RWPE2 (cell line): Measurements from ENCODE around the gene ARHGAP42.

Experiments
- ATAC-seq: fragments of 200-7000 bp; cut with Tn5 transposase; 3 replicates; pipeline ENCODE4 v1.9.1; 2021; ENCODE audit warnings: low read depth
- DNase-seq: peaks from one replicate; pipeline ENCODE4 v3.0.0-alpha.2; 2020; ENCODE audit warnings: low spot score
- H3K27ac ChIP-seq: fragments of 450-650 bp; 2 replicates; pipeline ENCODE4 v1.5.1; 2017; ENCODE audit warnings: mild to moderate bottlenecking; ENCODE audit not compliant: poor library complexity, severe bottlenecking
- H3K27me3 ChIP-seq: fragments of 250-450 bp; sonication (Bioruptor Pico); 2 replicates; pipeline ENCODE4 v1.5.1; 2021; ENCODE audit warnings: mild to moderate bottlenecking, moderate library complexity; ENCODE audit not compliant: insufficient read depth, poor library complexity, severe bottlenecking
- H3K36me3 ChIP-seq: fragments of 250-450 bp; sonication (Bioruptor Pico); 2 replicates; pipeline ENCODE4 v1.5.1; 2020; ENCODE audit warnings: low read depth, mild to moderate bottlenecking, moderate library complexity
- H3K4me1 ChIP-seq: fragments of 250-450 bp; sonication (Bioruptor Pico); 2 replicates; pipeline ENCODE4 v1.5.1; 2021; ENCODE audit warnings: mild to moderate bottlenecking, moderate library complexity; ENCODE audit not compliant: insufficient read depth, poor library complexity, severe bottlenecking
- H3K4me3 ChIP-seq: fragments of 250-450 bp; sonication (Bioruptor Pico); 2 replicates; pipeline ENCODE4 v1.5.1; 2021; ENCODE audit warnings: mild to moderate bottlenecking, moderate library complexity; ENCODE audit not compliant: severe bottlenecking
- H3K9me3 ChIP-seq: fragments of 250-450 bp; sonication (Bioruptor Pico); 2 replicates; pipeline ENCODE4 v1.5.1; 2021; ENCODE audit warnings: mild to moderate bottlenecking, moderate library complexity; ENCODE audit not compliant: severe bottlenecking
- CTCF ChIP-seq: fragments of 450-650 bp; IDR thresholded peaks from one replicate; pipeline ENCODE4 v1.5.1; 2017; ENCODE audit warnings: mild to moderate bottlenecking, moderate library complexity; ENCODE audit not compliant: poor library complexity, severe bottlenecking

The ARHGAP42 gene

DNA sequence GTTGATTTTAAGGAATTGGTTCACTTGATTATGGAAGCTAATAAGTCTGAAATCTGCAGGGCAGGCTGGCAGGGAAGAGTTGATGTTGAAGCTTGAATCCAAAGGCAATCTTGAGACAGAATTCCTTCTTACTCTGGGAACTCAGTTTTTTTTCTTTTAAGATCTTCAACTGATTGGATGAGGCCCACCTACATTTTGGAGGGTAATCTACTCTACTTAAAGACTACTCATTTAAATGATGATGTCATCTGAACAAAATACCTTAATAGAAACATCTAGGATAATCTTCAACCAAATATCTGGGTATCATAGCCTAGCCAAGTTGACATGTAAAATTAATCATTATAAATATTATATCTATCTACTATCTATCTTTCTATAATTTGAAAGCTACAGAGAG is 279.3 kb downstream of the ARHGAP42 start:
- no peaks in the 10 kb centered on the region for H3K27me3 ChIP-seq
- H3K36me3 ChIP-seq = no peaks in the 10 kb centered on the region
- H3K9me3 ChIP-seq = no peaks in the 10 kb centered on the region
- TF ChIP-seq CTCF = no peak
- H3K4me1 ChIP-seq = no peaks in the 10 kb centered on the region
- H3K4me3 ChIP-seq = no peak overlapping the region
- ATAC-seq = no peak
- no peak for DNase-seq
- no peak overlapping the region for H3K27ac ChIP-seq

DNA sequence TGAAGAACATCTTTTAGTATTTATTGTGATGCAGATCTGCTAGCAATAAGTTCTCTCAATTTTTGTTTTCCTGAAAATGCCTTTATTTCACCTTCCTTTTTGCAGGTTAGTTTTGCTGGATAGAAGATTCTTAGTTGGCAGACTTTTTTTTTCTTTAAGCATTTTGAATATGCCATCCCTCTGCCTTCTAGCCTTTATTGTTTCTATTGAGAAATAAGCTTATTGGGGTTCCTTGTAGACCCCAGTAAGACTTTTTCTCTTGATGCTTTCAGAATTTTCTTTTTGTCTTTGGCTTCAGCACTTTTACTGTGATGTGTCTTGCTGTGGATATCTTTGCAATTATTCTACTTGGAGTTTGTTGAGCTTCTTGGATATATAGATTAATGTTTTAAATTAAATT is 281.9 kb downstream of the ARHGAP42 start:
- Histone ChIP-seq H3K27me3 (no peaks in the 10 kb centered on the region), H3K4me1 (no peaks in the 10 kb centered on the region), H3K27ac (no peak overlapping the region), H3K9me3 (no peaks in the 10 kb centered on the region), H3K36me3 (no peaks in the 10 kb centered on the region), H3K4me3 (no peak overlapping the region)
- DNase-seq (no peak), ATAC-seq (no peak)
- TF ChIP-seq CTCF = no peak

GRCh38 chr11:100970283-100971164 is 283.4 kb downstream of the ARHGAP42 start:
- Histone ChIP-seq H3K9me3 (no peaks in the 10 kb centered on the region), H3K36me3 (no peaks in the 10 kb centered on the region), H3K27me3 (no peaks in the 10 kb centered on the region), H3K4me1 (no peaks in the 10 kb centered on the region), H3K4me3 (no peak overlapping the region), H3K27ac (no peak overlapping the region)
- DNase-seq = no peak
- TF ChIP-seq CTCF = no peak
- no peak for ATAC-seq

DNA sequence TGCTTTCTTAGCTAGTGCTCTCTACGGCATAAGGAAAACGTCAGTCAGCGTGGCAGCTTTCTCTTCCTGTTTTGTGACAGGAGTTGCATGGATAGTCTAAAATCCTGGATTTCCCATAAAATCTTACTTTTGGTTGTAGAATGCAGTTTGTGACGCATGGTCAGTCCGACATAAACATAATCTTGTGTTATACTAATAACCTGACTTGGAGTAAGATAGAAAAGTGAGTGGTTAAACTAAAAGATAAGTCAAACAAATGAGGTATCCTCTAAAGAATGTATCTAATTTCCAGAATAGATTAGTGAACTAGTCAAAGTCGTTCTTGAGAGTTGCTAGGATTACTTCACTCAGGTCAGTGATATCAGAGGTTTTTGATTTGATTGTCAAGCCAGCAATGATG is 285.0 kb downstream of the ARHGAP42 start:
- Histone ChIP-seq H3K27ac (no peak overlapping the region), H3K4me1 (no peaks in the 10 kb centered on the region), H3K9me3 (no peaks in the 10 kb centered on the region), H3K36me3 (no peaks in the 10 kb centered on the region), H3K4me3 (no peak overlapping the region), H3K27me3 (no peaks in the 10 kb centered on the region)
- no peak for DNase-seq
- no peak for ATAC-seq
- no peak for TF ChIP-seq CTCF

- ATAC-seq = no peak
- TF ChIP-seq CTCF = no peak
- Histone ChIP-seq H3K27ac (no peak overlapping the region), H3K27me3 (no peaks in the 10 kb centered on the region), H3K4me3 (no peak overlapping the region), H3K9me3 (no peaks in the 10 kb centered on the region), H3K36me3 (no peaks in the 10 kb centered on the region), H3K4me1 (no peaks in the 10 kb centered on the region)
- DNase-seq = no peak
Observed at GRCh38 chr11:100978442-100978841, 291.4 kb downstream of the ARHGAP42 start.
